K562 (cell line): ENCODE measurements around the gene ILK. TPM values are rescaled to one million over a fixed set of nuclear protein-coding genes. Genes with fewer than 3 reads are reported as not detected.

ENCODE experiments used
- EHMT2 ChIP-seq: fragments of 450-650 bp; IDR thresholded peaks from 2 replicates; pipeline ENCODE4 v1.6.1; 2018; ENCODE audit warnings: antibody characterized with exemption
- ELK3 ChIP-seq: fragments of 450-650 bp; formaldehyde crosslinking; IDR thresholded peaks from 2 replicates; pipeline ENCODE4 v1.4.0; 2020; ENCODE audit warnings: mild to moderate bottlenecking
- FOXK2 ChIP-seq, 2 experiments: fragments of 450-650 bp; IDR thresholded peaks in 1 of 2; conservative IDR thresholded peaks in 1 of 2; 2 replicates each; pipeline ENCODE4 v1.6.1; 2016; ENCODE audit warnings: low read depth in 2 of 2, mild to moderate bottlenecking in 1 of 2
- GABPB1 ChIP-seq: sonication (generic); formaldehyde crosslinking; IDR thresholded peaks from 2 replicates; pipeline ENCODE4 v1.8.0; 2022; ENCODE audit warnings: mild to moderate bottlenecking, missing genetic modification reagents
- HDAC6 ChIP-seq: IDR thresholded peaks from 2 replicates; pipeline ENCODE4 v1.6.1; 2012; ENCODE audit warnings: low read depth, mild to moderate bottlenecking, control low read depth, inconsistent platforms, low read length, moderate library complexity
- HOMEZ ChIP-seq: fragments of 250-450 bp; sonication (Bioruptor Pico); IDR thresholded peaks from 2 replicates; pipeline ENCODE4 v1.4.0; 2020; ENCODE audit warnings: mild to moderate bottlenecking, moderate library complexity
- NCOA4 ChIP-seq: fragments of 450-650 bp; IDR thresholded peaks from 2 replicates; pipeline ENCODE4 v1.6.1; 2018; ENCODE audit warnings: mild to moderate bottlenecking; ENCODE audit not compliant: partially characterized antibody
- POLR2G ChIP-seq: fragments of 200-400 bp; formaldehyde crosslinking; IDR thresholded peaks from 2 replicates; pipeline ENCODE4 v1.6.1; 2017; ENCODE audit warnings: low read depth, mild to moderate bottlenecking, antibody characterized with exemption, low read length, moderate library complexity
- POLR3A ChIP-seq: IDR thresholded peaks from 2 replicates; pipeline ENCODE4 v1.6.1; 2011; ENCODE audit warnings: borderline replicate concordance, mild to moderate bottlenecking, moderate library complexity; ENCODE audit not compliant: insufficient read length, insufficient read depth; ENCODE audit errors: extremely low read depth
- RFX1 ChIP-seq: fragments of 450-650 bp; IDR thresholded peaks from 2 replicates; pipeline ENCODE4 v1.6.1; 2016; ENCODE audit warnings: mild to moderate bottlenecking, moderate library complexity
- RNF219 ChIP-seq: fragments of 250-450 bp; sonication (Bioruptor Pico); IDR thresholded peaks from 2 replicates; pipeline ENCODE4 v1.5.0; 2022; ENCODE audit warnings: mild to moderate bottlenecking
- SIX5 ChIP-seq, 2 experiments: IDR thresholded peaks; 2 replicates each; pipeline ENCODE4 v1.6.1; 2011; ENCODE audit warnings: low read length in 2 of 2, borderline replicate concordance in 1 of 2, low read depth in 1 of 2, mild to moderate bottlenecking in 1 of 2, moderate library complexity in 1 of 2; ENCODE audit not compliant: insufficient read depth in 1 of 2
- SMARCB1 ChIP-seq: IDR thresholded peaks from 2 replicates; pipeline ENCODE4 v1.6.1; 2011; ENCODE audit warnings: improper control_type of control experiment, low read depth; ENCODE audit not compliant: insufficient read length
- SP2 ChIP-seq: IDR thresholded peaks from 2 replicates; pipeline ENCODE4 v1.6.1; 2011; ENCODE audit warnings: mild to moderate bottlenecking, low read depth, low read length, moderate library complexity; ENCODE audit not compliant: poor library complexity, severe bottlenecking; ENCODE audit errors: extremely low read depth
- SREBF1 ChIP-seq: fragments of 150-350 bp; IDR thresholded peaks from 2 replicates; pipeline ENCODE4 v1.6.1; 2014; ENCODE audit warnings: antibody characterized with exemption, low read depth, low read length, borderline replicate concordance
- SREBF2 ChIP-seq: sonication (generic); formaldehyde crosslinking; IDR thresholded peaks from 2 replicates; pipeline ENCODE4 v1.4.0; 2020; ENCODE audit warnings: mild to moderate bottlenecking, missing genetic modification reagents
- TRIM28 ChIP-seq: fragments of 450-650 bp; IDR thresholded peaks from 2 replicates; pipeline ENCODE4 v1.6.1; 2017
- U2AF1 ChIP-seq: fragments of 200-400 bp; formaldehyde crosslinking; optimal IDR thresholded peaks from 2 replicates; pipeline ENCODE3; 2017; ENCODE audit warnings: mild to moderate bottlenecking, low read depth, low read length, moderate library complexity
- ZNF184 ChIP-seq: sonication (generic); formaldehyde crosslinking; IDR thresholded peaks from 2 replicates; pipeline ENCODE4 v1.5.0; 2020; ENCODE audit warnings: missing genetic modification reagents
- polyA plus RNA-seq, 8 experiments: library from polyadenylated mRNA; depleted of rRNA in 4 of 8; stranded (reverse) in 5 of 8; unstranded in 3 of 8; fragments of >200 nt; fragmentation: Nextera tagmentation in 2 of 8; fragmentation: Illumina TruSeq in 1 of 8; extraction: Ambion mirVana in 2 of 8; extraction: Trizol in 1 of 8; gene quantifications; 2 replicates each; pipeline versions ENCODE4 v1.2.1 to v1.2.3, GENCODE V29; 2011 to 2014; ENCODE audit warnings: inconsistent platforms in 1 of 8, missing spikeins in 1 of 8
- total RNA-seq, 7 experiments: library from RNA; depleted of rRNA in 6 of 7; stranded (reverse); fragments of >200 nt in 6 of 7; fragmentation: Illumina TruSeq in 2 of 7; extraction: Trizol in 2 of 7; gene quantifications; 2 replicates each; pipeline versions ENCODE4 v1.2.1 to v1.2.3, GENCODE V29; 2011 to 2021; ENCODE audit warnings: low replicate concordance in 1 of 7

The ILK gene
- total and polyA plus RNA-seq, 9 of the 15 experiments (the other 6 are each of a cell fraction or from before 2014, with no cell fraction given), result 43.3 to 95.9 (median 58.9) TPM

DNA sequence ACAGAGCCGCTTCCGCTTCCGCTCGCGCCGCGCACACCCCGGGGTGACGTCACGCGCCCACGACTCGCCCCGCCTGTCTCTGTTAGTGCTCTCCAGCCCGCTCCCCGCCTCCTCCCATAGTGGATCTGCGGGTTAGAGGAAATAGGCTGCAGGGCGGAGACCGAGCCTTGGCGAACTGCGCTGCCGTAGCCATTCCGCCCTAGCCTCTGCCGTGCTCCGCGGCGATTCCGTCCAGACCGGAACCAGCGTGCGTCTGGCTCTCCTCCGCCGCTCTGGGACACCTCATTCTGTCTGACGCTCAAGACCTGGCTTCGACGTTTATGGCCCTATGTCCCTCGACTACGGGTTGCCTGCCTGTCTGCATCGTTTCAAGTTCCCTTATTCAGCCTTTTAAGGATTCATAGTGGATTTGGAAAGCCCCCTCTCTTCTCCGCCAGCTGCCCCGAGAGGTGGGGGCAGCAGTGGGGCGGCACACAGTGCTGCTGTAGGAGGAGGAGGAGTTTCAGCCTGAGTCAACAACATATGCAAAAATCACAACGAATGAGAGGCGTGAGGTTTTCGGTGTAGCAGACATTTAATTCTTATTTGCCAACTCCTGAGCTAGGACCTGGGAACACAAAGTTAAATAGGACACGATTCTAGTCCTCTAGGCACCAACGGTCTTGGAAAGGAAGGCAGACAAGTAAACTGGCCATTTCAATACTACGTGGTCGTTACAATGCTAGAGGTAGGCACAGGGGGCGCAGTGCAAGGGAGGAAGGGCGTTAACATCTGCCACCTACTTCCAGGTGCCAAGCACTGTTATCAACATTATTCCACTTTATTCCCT lies 8.9 kb downstream of the ILK start, which contains the start of gene TAF10 (continued):
- TF ChIP-seq HOMEZ (CRISPR knock-in tag) (no peak), POLR3A (no peak), HDAC6 (no peak), SMARCB1 (no peak), POLR2G (peak; percentile 95), FOXK2 (conservative IDR thresholded peaks at IDR 0.05 in 1 of 2, IDR thresholded peaks at IDR 0.05 in 1 of 2; ENCODE audit: low read depth in 2 of 2) (peak in 1 of 2 experiments; percentile 53; a peak in 3 of 4 replicates), GABPB1 (peak; percentile 91), NCOA4 (no peak), SREBF1 (no peak), EHMT2 (no peak), ZNF184 (CRISPR knock-in tag) (no peak), ELK3 (CRISPR knock-in tag) (no peak), U2AF1 (no peak), RNF219 (CRISPR knock-in tag) (peak; percentile 74; the same call in 1 of the 2 replicates), SIX5 (IDR thresholded peaks at IDR 0.05; ENCODE audit: borderline replicate concordance in 1 of 2, insufficient read depth in 1 of 2, low read depth in 1 of 2, low read length in 2 of 2) (no peak), SP2 (no peak), TRIM28 (peak; percentile 75; the same call in 1 of the 2 replicates), RFX1 (no peak), SREBF2 (CRISPR knock-in tag) (no peak)
